ENCODE measurements around the gene MEIS2.

DNA sequence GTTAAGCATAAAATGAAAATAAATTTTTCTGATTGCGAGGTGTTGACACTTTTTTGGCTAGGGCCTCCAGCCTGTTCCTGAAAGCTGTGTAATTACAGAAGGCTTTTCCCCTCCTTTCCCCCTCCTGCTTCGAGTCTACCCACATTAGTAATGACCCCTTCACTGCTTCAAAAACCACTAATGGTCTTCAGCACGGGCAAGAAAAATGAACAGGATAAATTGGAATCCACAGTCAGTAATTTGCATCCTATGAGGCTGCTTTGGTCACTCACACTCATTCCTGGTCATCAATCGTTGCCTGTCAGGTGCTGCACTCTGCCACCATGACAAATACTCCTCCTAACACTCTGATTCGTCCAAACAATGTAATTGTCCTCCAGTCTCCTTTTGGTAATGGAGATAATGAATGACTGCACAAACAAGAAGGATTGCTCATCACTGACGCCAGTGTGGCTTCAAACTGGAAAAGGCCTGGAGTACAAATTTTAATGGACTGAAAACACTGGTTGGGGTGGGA is 148.6 kb downstream of the MEIS2 start:
- no peak for TF ChIP-seq CTCF (IDR thresholded peaks at IDR 0.05)
- no peak for TF ChIP-seq POLR2A (IDR thresholded peaks at IDR 0.05)

Data from vagina (tissue), 2 donors.